Measurements from ENCODE around the gene IL36RN.

- TF ChIP-seq CTCF (conservative IDR thresholded peaks at IDR 0.05; ENCODE audit: low read length): no peak
- TF ChIP-seq EZH2phosphoT487 (IDR thresholded peaks at IDR 0.05; ENCODE audit: borderline replicate concordance, low read depth, low read length): no peak
Measured at GRCh38 chr2:113052396-113052917, 6.5 kb upstream of the IL36RN start, which contains the start of gene IL36B.

All from OCI-LY7 (cell line).